HCT116 (cell line): Measurements from ENCODE around the gene KCTD4. TPM values are rescaled to one million over a fixed set of nuclear protein-coding genes. Genes with fewer than 3 reads are reported as not detected.
A peak's percentile ranks its signal among the peaks of the same experiment; 100 is the strongest.

Experiments
- ATAC-seq: fragments of 200-7000 bp; cut with Tn5 transposase; 2 replicates; pipeline ENCODE4 v1.9.1; 2020; ENCODE audit warnings: mild to moderate bottlenecking, moderate library complexity
- BruUV-seq: library from RNA; stranded (reverse); fragments of 400-500 nt; replicated peaks from 2 replicates; lab custom pipeline; 2021; lab: Mats Ljungman, UMichigan
- CTCF ChIA-PET: fragments of 300-600 bp; sonication (Branson Sonifier 250); formaldehyde crosslinking; loops from one replicate; lab custom pipeline; 2021; ENCODE audit warnings: antibody characterized with exemption; lab: Charles Lee
- POLR2A ChIA-PET: fragments of 300-600, 350-600 bp; sonication (Branson Sonifier 250); formaldehyde crosslinking; loops from one replicate; lab custom pipeline; 2021; ENCODE audit warnings: antibody characterized with exemption; lab: Charles Lee
- RAD21 ChIA-PET, 2 experiments: fragments of 300-600 bp; sonication (Branson Sonifier 250); formaldehyde crosslinking; loops; one replicate each; lab custom pipeline; 2023; ENCODE audit warnings: low total read pairs in 2 of 2; ENCODE audit not compliant: uncharacterized antibody in 2 of 2, unreplicated experiment in 2 of 2, low non-redundant PET in 1 of 2; lab: Charles Lee
- DNase-seq: peaks from one replicate; pipeline ENCODE4 v3.0.0-alpha.2; 2010; ENCODE audit warnings: low read depth, low spot score
- H2AFZ ChIP-seq: fragments of 200-600 bp; shearing (Covaris generic), sonication (generic); 2 replicates; pipeline ENCODE4 v1.6.1; 2017; ENCODE audit warnings: low read depth, mixed run types, mixed read lengths, antibody characterized with exemption, low read length; ENCODE audit not compliant: poor library complexity, severe bottlenecking
- H3K27ac ChIP-seq: 2 replicates; pipeline ENCODE4 v1.5.1; 2012; ENCODE audit warnings: low read depth, low read length
- H3K27me3 ChIP-seq: fragments of 200-600 bp; sonication (generic); 2 replicates; pipeline ENCODE4 v1.6.1; 2016; ENCODE audit warnings: mixed run types, low read length, mixed read lengths; ENCODE audit not compliant: insufficient read depth
- H3K36me3 ChIP-seq, 2 experiments: fragments of 200-500 bp in 1 of 2; fragments of 200-600 bp in 1 of 2; sonication (Bioruptor generic) in 1 of 2; sonication (generic) in 1 of 2; 2 replicates each; pipeline versions ENCODE4 v1.5.1 to v1.6.1; 2014 to 2016; ENCODE audit warnings: low read length in 2 of 2, inconsistent platforms in 1 of 2, mixed read lengths in 1 of 2, mixed run types in 1 of 2; ENCODE audit not compliant: insufficient read depth in 2 of 2, control insufficient read depth in 1 of 2
- H3K4me1 ChIP-seq, 2 experiments: fragments of 200-600 bp in 1 of 2; sonication (generic) in 1 of 2; 2 replicates each; pipeline versions ENCODE4 v1.5.1 to v1.6.1; 2012 to 2017; ENCODE audit warnings: low read length in 2 of 2, inconsistent platforms in 1 of 2, mild to moderate bottlenecking in 1 of 2, mixed read lengths in 1 of 2, mixed run types in 1 of 2, moderate library complexity in 1 of 2; ENCODE audit not compliant: insufficient read depth in 2 of 2, control insufficient read depth in 1 of 2
- H3K4me2 ChIP-seq: fragments of 200-600 bp; sonication (generic); 2 replicates; pipeline ENCODE4 v1.6.1; 2017; ENCODE audit warnings: mixed run types, low read length, mixed read lengths
- H3K4me3 ChIP-seq, 2 experiments: fragments of 200-600 bp in 1 of 2; sonication (generic) in 1 of 2; replicated peaks in 1 of 2; 2 replicates each; pipeline ENCODE4 v1.5.1; 2011 to 2016; ENCODE audit warnings: low read length in 2 of 2, control low read depth in 1 of 2, low read depth in 1 of 2, mild to moderate bottlenecking in 1 of 2, mixed read lengths in 1 of 2, mixed run types in 1 of 2
- H3K79me2 ChIP-seq: fragments of 200-600 bp; sonication (generic); 2 replicates; pipeline ENCODE4 v1.6.1; 2017; ENCODE audit warnings: mild to moderate bottlenecking, mixed run types, low read length, moderate library complexity, mixed read lengths; ENCODE audit not compliant: insufficient read depth
- H3K9ac ChIP-seq: fragments of 200-600 bp; sonication (generic); 2 replicates; pipeline ENCODE4 v1.6.1; 2016; ENCODE audit warnings: low read length, mixed read lengths
- H3K9me2 ChIP-seq: fragments of 200-600 bp; sonication (generic), shearing (Covaris generic); 2 replicates; pipeline ENCODE4 v1.6.1; 2017; ENCODE audit warnings: mixed run types, mild to moderate bottlenecking, moderate library complexity; ENCODE audit not compliant: insufficient read depth
- H3K9me3 ChIP-seq, 2 experiments: fragments of 200-500 bp in 1 of 2; fragments of 200-600 bp in 1 of 2; sonication (Bioruptor generic) in 1 of 2; sonication (generic) in 1 of 2; 2 replicates each; pipeline ENCODE4 v1.6.1; 2014 to 2017; ENCODE audit warnings: low read length in 2 of 2, mixed read lengths in 2 of 2, inconsistent platforms in 1 of 2, low read depth in 1 of 2, mild to moderate bottlenecking in 1 of 2, mixed run types in 1 of 2, moderate library complexity in 1 of 2; ENCODE audit not compliant: control insufficient read depth in 1 of 2, insufficient read depth in 1 of 2
- H4K20me1 ChIP-seq: fragments of 200-600 bp; sonication (generic), shearing (Covaris generic); 2 replicates; pipeline ENCODE4 v1.6.1; 2017; ENCODE audit warnings: mixed run types, mild to moderate bottlenecking, moderate library complexity; ENCODE audit not compliant: insufficient read depth
- CBX3 ChIP-seq: IDR thresholded peaks from 2 replicates; pipeline ENCODE4 v1.6.1; 2012; ENCODE audit warnings: low read depth
- ELF1 ChIP-seq: IDR thresholded peaks from 2 replicates; pipeline ENCODE4 v1.6.1; 2012; ENCODE audit warnings: low read depth, borderline replicate concordance
- EZH2 ChIP-seq: fragments of 200-600 bp; sonication (generic); IDR thresholded peaks from 2 replicates; pipeline ENCODE4 v1.6.1; 2017; ENCODE audit warnings: antibody characterized with exemption, mixed run types
- EZH2phosphoT487 ChIP-seq: fragments of 200-600 bp; IDR thresholded peaks from 2 replicates; pipeline ENCODE4 v1.6.1; 2018; ENCODE audit warnings: antibody characterized with exemption, borderline replicate concordance
- FOSL1 ChIP-seq: IDR thresholded peaks from 2 replicates; pipeline ENCODE4 v1.6.1; 2012; ENCODE audit warnings: low read depth
- JUND ChIP-seq: IDR thresholded peaks from 2 replicates; pipeline ENCODE4 v1.6.1; 2012
- POLR2A ChIP-seq: IDR thresholded peaks from 2 replicates; pipeline ENCODE4 v1.7.0; 2011; ENCODE audit warnings: borderline replicate concordance; ENCODE audit not compliant: insufficient read depth, insufficient read length; ENCODE audit errors: extremely low read depth
- POLR2AphosphoS5 ChIP-seq: IDR thresholded peaks from 2 replicates; pipeline ENCODE4 v1.6.1; 2011; ENCODE audit warnings: mild to moderate bottlenecking, low read depth, low read length, moderate library complexity
- RAD21 ChIP-seq: IDR thresholded peaks from 2 replicates; pipeline ENCODE4 v1.6.1; 2012; ENCODE audit warnings: low read depth, mild to moderate bottlenecking
- SIN3A ChIP-seq: IDR thresholded peaks from 2 replicates; pipeline ENCODE4 v1.6.1; 2012; ENCODE audit warnings: low read depth
- SP1 ChIP-seq: IDR thresholded peaks from 2 replicates; pipeline ENCODE4 v1.6.1; 2012; ENCODE audit warnings: low read depth
- SRF ChIP-seq: IDR thresholded peaks from 2 replicates; pipeline ENCODE4 v1.6.1; 2012; ENCODE audit warnings: low read depth
- TCF7L2 ChIP-seq: IDR thresholded peaks from 2 replicates; pipeline ENCODE4 v1.7.0; 2011; ENCODE audit warnings: borderline replicate concordance, inconsistent platforms; ENCODE audit not compliant: insufficient read depth, insufficient read length; ENCODE audit errors: extremely low read depth
- YY1 ChIP-seq: IDR thresholded peaks from 2 replicates; pipeline ENCODE4 v1.6.1; 2011; ENCODE audit warnings: low read length, low read depth, moderate library complexity, mild to moderate bottlenecking; ENCODE audit not compliant: insufficient replicate concordance; ENCODE audit errors: extremely low read depth
- ZFX ChIP-seq: fragments of 450-650 bp; IDR thresholded peaks from 2 replicates; pipeline ENCODE4 v1.6.1; 2017
- ZNF274 ChIP-seq: fragments of 200-500 bp; sonication (Bioruptor generic); IDR thresholded peaks from 2 replicates; pipeline ENCODE4 v1.6.1; 2014; ENCODE audit warnings: mild to moderate bottlenecking, low read depth, low read length, inconsistent platforms
- intact Hi-C: fragments of 100-400 bp; cut with micrococcal nuclease; formaldehyde crosslinking; loops from 2 replicates; pipeline ENCODE4 v1.10.0; 2022
- total RNA-seq: library from RNA; stranded (reverse); gene quantifications from one replicate; pipeline ENCODE4 v1.2.1, GENCODE V29; 2021; ENCODE audit not compliant: unreplicated experiment
- TF ChIP-seq, protein P1 (sequence below): IDR thresholded peaks from 2 replicates; pipeline ENCODE4 v1.6.1; 2012
- TF ChIP-seq, protein P2 (sequence below), 3 experiments: fragments of 200-600 bp in 1 of 3; sonication (generic) in 1 of 3; IDR thresholded peaks in 2 of 3; conservative IDR thresholded peaks in 1 of 3; 2 replicates each; pipeline ENCODE4 v1.5.1; 2012 to 2017; ENCODE audit warnings: low read depth in 2 of 3, low read length in 2 of 3, antibody characterized with exemption in 1 of 3, borderline replicate concordance in 1 of 3, control low read depth in 1 of 3, mild to moderate bottlenecking in 1 of 3, mixed read lengths in 1 of 3, mixed run types in 1 of 3, moderate library complexity in 1 of 3; ENCODE audit not compliant: insufficient read depth in 1 of 3
- TF ChIP-seq, protein P3 (sequence below): IDR thresholded peaks from 2 replicates; pipeline ENCODE4 v1.6.1; 2012
- TF ChIP-seq, protein P4 (sequence below): IDR thresholded peaks from 2 replicates; pipeline ENCODE4 v1.6.1; 2012; ENCODE audit warnings: low read depth

The KCTD4 gene
- total RNA-seq, 1 experiment from 2014 or later = not detected

DNA sequence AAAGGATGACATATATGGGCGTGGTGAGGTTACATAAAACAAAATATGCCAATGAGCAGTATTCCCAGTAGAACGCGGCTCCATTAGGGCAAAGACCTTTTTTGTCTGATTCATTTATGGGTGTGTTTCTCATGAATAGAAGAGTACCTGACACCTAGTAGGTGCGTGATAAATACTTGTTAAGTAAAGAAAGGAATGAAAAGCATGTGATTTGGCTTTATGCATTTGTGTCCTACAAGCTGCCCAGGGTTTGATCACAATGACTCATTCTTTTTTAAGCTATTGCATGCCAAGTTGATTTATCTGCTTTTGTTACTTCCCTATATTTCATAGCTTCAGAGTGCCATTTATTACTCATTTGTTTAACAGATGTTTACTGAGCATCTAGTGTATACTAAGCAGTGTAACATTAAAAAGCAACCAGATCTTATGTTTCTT lies 19.1 kb upstream of the KCTD4 start (continued):
- TF ChIP-seq CBX3 = peak; percentile 80
- TF ChIP-seq ZFX = no peak
- TF ChIP-seq YY1 = peak; percentile 21

DNA sequence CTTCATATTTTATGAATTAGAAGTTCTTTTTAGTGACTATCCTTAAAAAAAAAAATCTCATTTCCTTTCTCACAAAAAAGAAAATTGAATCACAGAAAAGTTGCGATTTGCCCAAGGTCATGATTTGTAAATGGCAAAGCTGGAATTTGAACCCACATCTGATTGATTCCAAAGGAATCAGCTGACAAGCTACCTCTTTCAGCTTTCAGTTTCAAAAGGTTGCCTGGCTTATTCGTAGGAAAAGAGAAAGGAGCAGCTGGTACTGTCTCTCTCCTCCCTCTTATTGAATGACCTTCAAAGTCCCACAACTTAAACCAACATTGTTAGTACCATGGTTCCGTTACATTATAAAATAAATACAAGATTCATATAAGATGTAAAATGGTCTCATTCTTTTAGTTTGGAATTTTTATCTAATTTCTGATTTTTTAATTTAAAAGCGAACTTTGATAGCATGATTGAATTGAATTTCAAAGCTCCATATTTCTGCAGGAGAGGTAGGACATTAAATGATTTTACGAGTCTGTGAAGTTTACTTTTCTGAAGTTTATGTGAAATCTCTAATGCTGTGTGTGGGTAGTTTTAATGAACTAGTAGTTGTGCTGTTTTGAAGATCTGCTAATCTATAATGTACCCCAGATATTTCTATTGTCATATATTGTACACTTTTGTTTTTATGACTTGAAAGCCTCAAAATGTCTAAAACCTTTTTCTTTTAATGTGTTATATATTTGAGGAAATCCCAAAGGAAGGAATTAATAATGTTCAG lies 18.5 kb upstream of the KCTD4 start:
- Histone ChIP-seq H3K9me3 (no peaks in the 10 kb centered on the region), H3K79me2 (peaks cover 66% of the 10 kb centered on the region), H3K4me3 (peak overlapping the region; percentile 4 to 24; a peak in 2 of 4 replicates), H2AFZ (no peak overlapping the region), H4K20me1 (no peaks in the 10 kb centered on the region), H3K9ac (peak overlapping the region; percentile 44), H3K9me2 (no peaks in the 10 kb centered on the region), H3K27me3 (no peaks in the 10 kb centered on the region), H3K36me3 (no peaks in the 10 kb centered on the region), H3K4me1 (peaks cover 39 to 84% of the 10 kb centered on the region in 2 experiments), H3K27ac (peak overlapping the region; percentile 56; the same call in 1 of the 2 replicates), H3K4me2 (peak overlapping the region; percentile 62)
- ATAC-seq (no peak), DNase-seq (no peak)
- ChIA-PET POLR2A (interaction anchor here (0.6 to 1.4 kb wide), 2 partner anchors 12 to 52 kb away, joined by 3 to 4 read pairs; no protein-coding TSS in a partner anchor), RAD21 (interaction anchor here in 1 of 2 experiments (0.6 kb wide), 1 partner anchor 115 kb away, joined by 4 read pairs; no protein-coding TSS in a partner anchor), CTCF (no interaction called here)
- no peak for TF ChIP-seq FOSL1
- TF ChIP-seq JUND = no peak
- TF ChIP-seq CBX3 = no peak
- TF ChIP-seq EZH2phosphoT487 = no peak
- no peak for TF ChIP-seq SP1
- no peak for TF ChIP-seq ELF1
- no peak for TF ChIP-seq POLR2A
- no peak for TF ChIP-seq RAD21
- no peak for TF ChIP-seq YY1
- no peak for TF ChIP-seq SRF
- TF ChIP-seq TCF7L2 = no peak
- TF ChIP-seq ZNF274 = no peak
- TF ChIP-seq POLR2AphosphoS5 = no peak
- no peak for TF ChIP-seq SIN3A
- TF ChIP-seq, protein P1, sequence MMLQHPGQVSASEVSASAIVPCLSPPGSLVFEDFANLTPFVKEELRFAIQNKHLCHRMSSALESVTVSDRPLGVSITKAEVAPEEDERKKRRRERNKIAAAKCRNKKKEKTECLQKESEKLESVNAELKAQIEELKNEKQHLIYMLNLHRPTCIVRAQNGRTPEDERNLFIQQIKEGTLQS = no peak
- TF ChIP-seq, protein P2, sequence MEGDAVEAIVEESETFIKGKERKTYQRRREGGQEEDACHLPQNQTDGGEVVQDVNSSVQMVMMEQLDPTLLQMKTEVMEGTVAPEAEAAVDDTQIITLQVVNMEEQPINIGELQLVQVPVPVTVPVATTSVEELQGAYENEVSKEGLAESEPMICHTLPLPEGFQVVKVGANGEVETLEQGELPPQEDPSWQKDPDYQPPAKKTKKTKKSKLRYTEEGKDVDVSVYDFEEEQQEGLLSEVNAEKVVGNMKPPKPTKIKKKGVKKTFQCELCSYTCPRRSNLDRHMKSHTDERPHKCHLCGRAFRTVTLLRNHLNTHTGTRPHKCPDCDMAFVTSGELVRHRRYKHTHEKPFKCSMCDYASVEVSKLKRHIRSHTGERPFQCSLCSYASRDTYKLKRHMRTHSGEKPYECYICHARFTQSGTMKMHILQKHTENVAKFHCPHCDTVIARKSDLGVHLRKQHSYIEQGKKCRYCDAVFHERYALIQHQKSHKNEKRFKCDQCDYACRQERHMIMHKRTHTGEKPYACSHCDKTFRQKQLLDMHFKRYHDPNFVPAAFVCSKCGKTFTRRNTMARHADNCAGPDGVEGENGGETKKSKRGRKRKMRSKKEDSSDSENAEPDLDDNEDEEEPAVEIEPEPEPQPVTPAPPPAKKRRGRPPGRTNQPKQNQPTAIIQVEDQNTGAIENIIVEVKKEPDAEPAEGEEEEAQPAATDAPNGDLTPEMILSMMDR (IDR thresholded peaks at IDR 0.05 in 2 of 3, conservative IDR thresholded peaks at IDR 0.05 in 1 of 3; ENCODE audit: borderline replicate concordance in 1 of 3, insufficient read depth in 1 of 3, low read depth in 2 of 3, low read length in 2 of 3) = no peak
- TF ChIP-seq, protein P3, sequence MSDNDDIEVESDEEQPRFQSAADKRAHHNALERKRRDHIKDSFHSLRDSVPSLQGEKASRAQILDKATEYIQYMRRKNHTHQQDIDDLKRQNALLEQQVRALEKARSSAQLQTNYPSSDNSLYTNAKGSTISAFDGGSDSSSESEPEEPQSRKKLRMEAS = no peak
- TF ChIP-seq, protein P4, sequence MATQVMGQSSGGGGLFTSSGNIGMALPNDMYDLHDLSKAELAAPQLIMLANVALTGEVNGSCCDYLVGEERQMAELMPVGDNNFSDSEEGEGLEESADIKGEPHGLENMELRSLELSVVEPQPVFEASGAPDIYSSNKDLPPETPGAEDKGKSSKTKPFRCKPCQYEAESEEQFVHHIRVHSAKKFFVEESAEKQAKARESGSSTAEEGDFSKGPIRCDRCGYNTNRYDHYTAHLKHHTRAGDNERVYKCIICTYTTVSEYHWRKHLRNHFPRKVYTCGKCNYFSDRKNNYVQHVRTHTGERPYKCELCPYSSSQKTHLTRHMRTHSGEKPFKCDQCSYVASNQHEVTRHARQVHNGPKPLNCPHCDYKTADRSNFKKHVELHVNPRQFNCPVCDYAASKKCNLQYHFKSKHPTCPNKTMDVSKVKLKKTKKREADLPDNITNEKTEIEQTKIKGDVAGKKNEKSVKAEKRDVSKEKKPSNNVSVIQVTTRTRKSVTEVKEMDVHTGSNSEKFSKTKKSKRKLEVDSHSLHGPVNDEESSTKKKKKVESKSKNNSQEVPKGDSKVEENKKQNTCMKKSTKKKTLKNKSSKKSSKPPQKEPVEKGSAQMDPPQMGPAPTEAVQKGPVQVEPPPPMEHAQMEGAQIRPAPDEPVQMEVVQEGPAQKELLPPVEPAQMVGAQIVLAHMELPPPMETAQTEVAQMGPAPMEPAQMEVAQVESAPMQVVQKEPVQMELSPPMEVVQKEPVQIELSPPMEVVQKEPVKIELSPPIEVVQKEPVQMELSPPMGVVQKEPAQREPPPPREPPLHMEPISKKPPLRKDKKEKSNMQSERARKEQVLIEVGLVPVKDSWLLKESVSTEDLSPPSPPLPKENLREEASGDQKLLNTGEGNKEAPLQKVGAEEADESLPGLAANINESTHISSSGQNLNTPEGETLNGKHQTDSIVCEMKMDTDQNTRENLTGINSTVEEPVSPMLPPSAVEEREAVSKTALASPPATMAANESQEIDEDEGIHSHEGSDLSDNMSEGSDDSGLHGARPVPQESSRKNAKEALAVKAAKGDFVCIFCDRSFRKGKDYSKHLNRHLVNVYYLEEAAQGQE = no peak
- no peak for TF ChIP-seq EZH2
- no TSS peak for BruUV-seq
- intact Hi-C loops = no loop called here
